Stimulated activated CD4-positive, alpha-beta T cell treated with anti-CD3 and anti-CD28 coated beads, Interleukin-1b, Interleukin-23, amount 100 ng/mL, for 4 hours (primary cell): Measurements from ENCODE around the gene SERPINA12.

Experiments
- DNase-seq, 2 donors: peaks; one replicate each; pipeline ENCODE4 v3.0.0-alpha.2; 2020; ENCODE audit warnings: low read depth in 2 of 2

SERPINA12 gene

GRCh38 chr14:94509356-94509755 is at the start of gene SERPINA12:
Gene SERPINA12 (minus strand): TSS chr14:94509469. CDS start chr14:94498397, 11,072 bp downstream.
- DNase-seq: no peak

GRCh38 chr14:94558842-94559241 is 49.6 kb upstream of the SERPINA12 start:
- DNase-seq: no peak

- DNase-seq: no peak
Observed at GRCh38 chr14:94557327-94557726, 48.1 kb upstream of the SERPINA12 start.

GRCh38 chr14:94555991-94556390 is 46.7 kb upstream of the SERPINA12 start:
- DNase-seq: no peak

GRCh38 chr14:94550041-94550440 is 40.8 kb upstream of the SERPINA12 start:
- DNase-seq: no peak

- DNase-seq: peak; percentile 27 to 54
Observed at GRCh38 chr14:94548999-94549985, 40.0 kb upstream of the SERPINA12 start.

- no peak for DNase-seq
Observed at GRCh38 chr14:94548131-94548998, 39.1 kb upstream of the SERPINA12 start.

GRCh38 chr14:94547726-94548125 is 38.5 kb upstream of the SERPINA12 start:
- DNase-seq: no peak

- DNase-seq: no peak
Observed at GRCh38 chr14:94547151-94547680, 37.9 kb upstream of the SERPINA12 start.

GRCh38 chr14:94545131-94545841 is 36.0 kb upstream of the SERPINA12 start:
- no peak for DNase-seq

- no peak for DNase-seq
Observed at GRCh38 chr14:94544726-94545125, 35.5 kb upstream of the SERPINA12 start.

- no peak for DNase-seq
Observed at GRCh38 chr14:94543449-94544124, 34.3 kb upstream of the SERPINA12 start.

- DNase-seq: no peak
Observed at GRCh38 chr14:94542811-94543440, 33.7 kb upstream of the SERPINA12 start.

GRCh38 chr14:94542111-94542810 is 33.0 kb upstream of the SERPINA12 start:
- DNase-seq: no peak

- no peak for DNase-seq
Observed at GRCh38 chr14:94541234-94541975, 32.1 kb upstream of the SERPINA12 start.

- no peak for DNase-seq
Observed at GRCh38 chr14:94540031-94540794, 30.9 kb upstream of the SERPINA12 start.

- DNase-seq: no peak
Observed at GRCh38 chr14:94539181-94539580, 29.9 kb upstream of the SERPINA12 start.

- DNase-seq: no peak
Observed at GRCh38 chr14:94538070-94538740, 28.9 kb upstream of the SERPINA12 start.
